HepG2 (cell line): Measurements from ENCODE around the gene DOHH. TPM values are rescaled to one million over a fixed set of nuclear protein-coding genes. Genes with fewer than 3 reads are reported as not detected.

Experiments used
- ATAC-seq: fragments of 200-7000 bp; cut with Tn5 transposase; 3 replicates; pipeline ENCODE4 v1.9.1; 2020; ENCODE audit warnings: mild to moderate bottlenecking, moderate library complexity
- BruUV-seq: library from RNA; stranded (reverse); fragments of 400-500 nt; replicated peaks from 2 replicates; lab custom pipeline; 2021; lab: Mats Ljungman, UMichigan
- CTCF ChIA-PET: fragments of 300-600 bp; formaldehyde crosslinking; extraction: SDS; loops from one replicate; lab custom pipeline; 2021; ENCODE audit warnings: low total read pairs, inconsistent platforms, low intra/inter-chr PET ratio; lab: Yijun Ruan, JAX
- POLR2A ChIA-PET: fragments of 350-600 bp; sonication (Branson Sonifier 250); formaldehyde crosslinking; loops from one replicate; lab custom pipeline; 2020; ENCODE audit warnings: antibody characterized with exemption, inconsistent platforms; lab: Yijun Ruan, JAX
- DNase-seq: peaks from one replicate; pipeline ENCODE4 v3.0.0-alpha.2; 2015; ENCODE audit warnings: low spot score
- FAIRE-seq: peaks from 3 replicates; lab custom pipeline; 2011; peaks lifted over from hg19 to GRCh38; lab: Jason Lieb, UNC
- H2AFZ ChIP-seq: one replicate; pipeline ENCODE4 v1.6.1; 2011; ENCODE audit warnings: low read length, inconsistent platforms
- H3K27ac ChIP-seq: fragments of 300-600 bp; 3 replicates; pipeline ENCODE4 v1.8.0; 2011; ENCODE audit warnings: mixed run types, mild to moderate bottlenecking, mixed read lengths, low read length, inconsistent platforms; ENCODE audit not compliant: insufficient read depth; ENCODE audit errors: extremely low read length
- H3K27me3 ChIP-seq, 2 experiments: fragments of 200-600 bp in 1 of 2; 2 replicates in 1 of 2; 3 replicates in 1 of 2; pipeline versions ENCODE4 v1.6.0 to v1.8.0; 2011; ENCODE audit warnings: low read length in 2 of 2, mild to moderate bottlenecking in 2 of 2, moderate library complexity in 2 of 2, inconsistent platforms in 1 of 2; ENCODE audit not compliant: insufficient read depth in 2 of 2, control insufficient read depth in 1 of 2
- H3K36me3 ChIP-seq, 2 experiments: fragments of 200-600 bp in 1 of 2; replicated peaks in 1 of 2; 2 replicates in 1 of 2; 3 replicates in 1 of 2; pipeline versions ENCODE4 v1.5.1 to v1.8.0; 2011; ENCODE audit warnings: low read length in 2 of 2, inconsistent platforms in 1 of 2; ENCODE audit not compliant: insufficient read depth in 2 of 2, control insufficient read depth in 1 of 2
- H3K4me1 ChIP-seq: 2 replicates; pipeline ENCODE4 v1.5.1; 2012; ENCODE audit warnings: low read length, inconsistent platforms; ENCODE audit not compliant: insufficient read depth
- H3K4me2 ChIP-seq: 2 replicates; pipeline ENCODE4 v1.6.0; 2011; ENCODE audit warnings: low read depth, low read length, inconsistent platforms
- H3K4me3 ChIP-seq, 3 experiments: fragments of 200-600 bp in 1 of 3; sonication (generic), shearing (Covaris generic) in 1 of 3; replicated peaks in 1 of 3; 2 replicates each; pipeline ENCODE4 v1.5.1; 2011 to 2016; ENCODE audit warnings: low read length in 3 of 3, inconsistent platforms in 2 of 3, low read depth in 2 of 3, mild to moderate bottlenecking in 2 of 3, control low read depth in 1 of 3, mixed read lengths in 1 of 3; ENCODE audit not compliant: insufficient read depth in 1 of 3
- H3K79me2 ChIP-seq: one replicate; pipeline ENCODE4 v1.6.1; 2011; ENCODE audit warnings: low read length, inconsistent platforms; ENCODE audit not compliant: insufficient read depth
- H3K9ac ChIP-seq: 2 replicates; pipeline ENCODE4 v1.6.0; 2011; ENCODE audit warnings: mild to moderate bottlenecking, low read depth, low read length, inconsistent platforms; ENCODE audit not compliant: insufficient read depth
- H3K9me3 ChIP-seq: 2 replicates; pipeline ENCODE4 v1.5.1; 2012; ENCODE audit warnings: mild to moderate bottlenecking, low read length
- H4K20me1 ChIP-seq: 2 replicates; pipeline ENCODE4 v1.6.0; 2011; ENCODE audit warnings: inconsistent platforms, mild to moderate bottlenecking, low read length, moderate library complexity; ENCODE audit not compliant: insufficient read depth
- ATF5 ChIP-seq: sonication (generic); formaldehyde crosslinking; IDR thresholded peaks from 2 replicates; pipeline ENCODE4 v1.4.0; 2020; ENCODE audit warnings: mild to moderate bottlenecking, low read depth, missing genetic modification reagents
- CCAR2 ChIP-seq: fragments of 200-400 bp; formaldehyde crosslinking; optimal IDR thresholded peaks from 2 replicates; pipeline ENCODE3; 2018; ENCODE audit warnings: low read depth, mild to moderate bottlenecking, low read length, moderate library complexity
- DNMT3B ChIP-seq: conservative IDR thresholded peaks from 2 replicates; pipeline ENCODE4 v1.6.1; 2016; ENCODE audit warnings: missing biosample characterization, control low read depth
- ETV5 ChIP-seq: IDR thresholded peaks from 2 replicates; pipeline ENCODE4 v1.6.1; 2018; ENCODE audit warnings: missing biosample characterization, missing genetic modification reagents, inconsistent platforms, borderline replicate concordance
- HNRNPL ChIP-seq: fragments of 200-400 bp; formaldehyde crosslinking; IDR thresholded peaks from 2 replicates; pipeline ENCODE4 v1.6.1; 2017; ENCODE audit warnings: mild to moderate bottlenecking, low read depth, low read length
- ISX ChIP-seq: sonication (generic); formaldehyde crosslinking; conservative IDR thresholded peaks from 2 replicates; pipeline ENCODE4 v1.5.0; 2020; ENCODE audit warnings: missing genetic modification reagents
- MTA1 ChIP-seq: sonication (generic); formaldehyde crosslinking; IDR thresholded peaks from 2 replicates; pipeline ENCODE4 v1.4.0; 2020; ENCODE audit warnings: missing genetic modification reagents, mild to moderate bottlenecking, borderline replicate concordance
- NCOR1 ChIP-seq: fragments of 200-600 bp; sonication (generic); IDR thresholded peaks from 2 replicates; pipeline ENCODE4 v1.7.0; 2017; ENCODE audit warnings: antibody characterized with exemption, low read length, borderline replicate concordance
- NFE2L2 ChIP-seq: fragments of 150-350 bp; IDR thresholded peaks from 2 replicates; pipeline ENCODE4 v1.6.1; 2014; ENCODE audit warnings: low read length
- WGBS: methylation state at CpG from one replicate; pipeline ENCODE4 v1.1.6; 2017; ENCODE audit warnings: low lambda C conversion rate; 5-methylcytosine and 5-hydroxymethylcytosine counted together
- in situ Hi-C: cut with HindIII; loops from 2 replicates; pipeline ENCODE4 v1.10.0; 2017; ENCODE audit warnings: low pct_unique_long_range_greater_than_20kb; ENCODE audit not compliant: extremely low pct_ligation_motif_present
- intact Hi-C: fragments of 100-400 bp; cut with micrococcal nuclease; formaldehyde crosslinking; loops from one replicate; pipeline ENCODE4 v1.10.0; 2022; ENCODE audit not compliant: unreplicated experiment
- polyA plus RNA-seq, 8 experiments: library from polyadenylated mRNA; depleted of rRNA in 3 of 8; stranded (reverse) in 7 of 8; unstranded in 1 of 8; fragments of >200 nt; fragmentation: Illumina TruSeq in 4 of 8; extraction: Trizol in 4 of 8; gene quantifications; 2 replicates each; pipeline versions ENCODE4 v1.2.1 to v1.2.3, GENCODE V29; 2011 to 2016; ENCODE audit warnings: low read depth in 4 of 8, missing spikeins in 1 of 8, mixed read lengths in 1 of 8; ENCODE audit not compliant: insufficient read depth in 1 of 8
- total RNA-seq, 5 experiments: library from RNA; depleted of rRNA; stranded (reverse); fragments of >200 nt; fragmentation: Illumina TruSeq; extraction: Trizol; gene quantifications; 2 replicates each; pipeline ENCODE4 v1.2.3, GENCODE V29; 2016; ENCODE audit warnings: low read depth in 1 of 5

The DOHH gene
- total and polyA plus RNA-seq, 2 of the 13 experiments (the other 11 are each of a cell fraction or from before 2014, with no cell fraction given), result 3.5 to 13.7 TPM

- TF ChIP-seq HNRNPL, result 0 out of 2 replicates have a peak, but pooled peaks have one; percentile 51
- no peak for TF ChIP-seq MTA1 (CRISPR knock-in tag)
- H3K27ac ChIP-seq, result no peak overlapping the region
- no peaks in the 10 kb centered on the region for H3K36me3 ChIP-seq
- H3K4me1 ChIP-seq, result peaks cover 32% of the 10 kb centered on the region
- no peaks in the 10 kb centered on the region for H4K20me1 ChIP-seq
- H3K4me2 ChIP-seq, result no peak overlapping the region
- POLR2A ChIA-PET, result no interaction called here
- no peak for DNase-seq
- H2AFZ ChIP-seq, result no peak overlapping the region
- ATAC-seq, result no peak
- intact Hi-C loops, result no loop called here
- H3K4me3 ChIP-seq, result no peak overlapping the region
- CTCF ChIA-PET, result no interaction called here
- no peak for FAIRE-seq
- no peaks in the 10 kb centered on the region for H3K79me2 ChIP-seq
- BruUV-seq, result no TSS peak
- no peaks in the 10 kb centered on the region for H3K27me3 ChIP-seq
- in situ Hi-C loops, result no loop called here
- no peak overlapping the region for H3K9ac ChIP-seq
- no peaks in the 10 kb centered on the region for H3K9me3 ChIP-seq
Measured at GRCh38 chr19:3477506-3477905, 23.0 kb downstream of the DOHH start.

GRCh38 chr19:3476830-3477229, 23.6 kb downstream of the DOHH start:
- H3K36me3 ChIP-seq, result no peaks in the 10 kb centered on the region
- H3K27me3 ChIP-seq, result no peaks in the 10 kb centered on the region
- H2AFZ ChIP-seq, result no peak overlapping the region
- H3K4me3 ChIP-seq, result no peak overlapping the region
- FAIRE-seq, result no peak
- H3K9ac ChIP-seq, result no peak overlapping the region
- ChIA-PET POLR2A (no interaction called here), CTCF (no interaction called here)
- no peak overlapping the region for H3K4me2 ChIP-seq
- ATAC-seq, result no peak
- H3K27ac ChIP-seq, result no peak overlapping the region
- in situ Hi-C loops, result no loop called here
- H4K20me1 ChIP-seq, result no peaks in the 10 kb centered on the region
- TF ChIP-seq CCAR2 (no peak), ATF5 (CRISPR knock-in tag) (no peak), NFE2L2 (no peak), NCOR1 (no peak), ISX (CRISPR knock-in tag) (no peak), DNMT3B (CRISPR knock-in tag) (no peak), ETV5 (CRISPR knock-in tag) (no peak)
- no peaks in the 10 kb centered on the region for H3K9me3 ChIP-seq
- no TSS peak for BruUV-seq
- peaks cover 26% of the 10 kb centered on the region for H3K4me1 ChIP-seq
- intact Hi-C loops, result no loop called here
- no peak for DNase-seq
- H3K79me2 ChIP-seq, result no peaks in the 10 kb centered on the region
- 87% methylated on average over 2 of the region's 2 CpGs for WGBS
